H9 (cell line): ENCODE data around the gene PITPNM1. TPM values are rescaled to one million over a fixed set of nuclear protein-coding genes. Genes with fewer than 3 reads are reported as not detected.

Experiments used
- DNase-seq: peaks from one replicate; pipeline ENCODE4 v3.0.0-alpha.2; 2017
- H2AFZ ChIP-seq: one replicate; pipeline ENCODE4 v1.6.1; 2013; ENCODE audit warnings: mild to moderate bottlenecking, low read length, control low read depth, moderate library complexity
- H2AK5ac ChIP-seq: 2 replicates; pipeline ENCODE4 v1.6.1; 2013; ENCODE audit warnings: low read length, control low read depth, mixed read lengths; ENCODE audit not compliant: insufficient read length
- H2BK120ac ChIP-seq: one replicate; pipeline ENCODE4 v1.6.1; 2013; ENCODE audit warnings: low read depth, mild to moderate bottlenecking, low read length, control low read depth, inconsistent platforms; ENCODE audit not compliant: poor library complexity, severe bottlenecking
- H2BK12ac ChIP-seq: 2 replicates; pipeline ENCODE4 v1.6.1; 2013; ENCODE audit warnings: low read length, control low read depth, mixed read lengths, low read depth; ENCODE audit not compliant: insufficient read length
- H2BK15ac ChIP-seq: 2 replicates; pipeline ENCODE4 v1.6.1; 2013; ENCODE audit warnings: low read depth, low read length, control low read depth
- H2BK20ac ChIP-seq: one replicate; pipeline ENCODE4 v1.6.1; 2013; ENCODE audit warnings: low read depth, mild to moderate bottlenecking, low read length, control low read depth, inconsistent platforms; ENCODE audit not compliant: poor library complexity, severe bottlenecking
- H2BK5ac ChIP-seq: 2 replicates; pipeline ENCODE4 v1.6.1; 2013; ENCODE audit warnings: low read length, control low read depth, mixed read lengths; ENCODE audit not compliant: insufficient read length
- H3K14ac ChIP-seq: 2 replicates; pipeline ENCODE4 v1.6.1; 2013; ENCODE audit warnings: low read length, control low read depth; ENCODE audit not compliant: insufficient read depth
- H3K18ac ChIP-seq: 2 replicates; pipeline ENCODE4 v1.6.1; 2013; ENCODE audit warnings: low read depth, mild to moderate bottlenecking, mixed read lengths, low read length, control low read depth; ENCODE audit not compliant: insufficient read length
- H3K23ac ChIP-seq: 2 replicates; pipeline ENCODE4 v1.6.1; 2013; ENCODE audit warnings: low read length, control low read depth, mixed read lengths, low read depth; ENCODE audit not compliant: insufficient read length
- H3K23me2 ChIP-seq: 2 replicates; pipeline ENCODE4 v1.6.1; 2013; ENCODE audit warnings: low read depth, mild to moderate bottlenecking, mixed read lengths, low read length, control low read depth; ENCODE audit not compliant: insufficient read length, poor library complexity, severe bottlenecking
- H3K27ac ChIP-seq: 2 replicates; pipeline ENCODE4 v1.5.1; 2013; ENCODE audit warnings: low read length, control low read depth, mixed read lengths, low read depth; ENCODE audit not compliant: insufficient read length
- H3K27me3 ChIP-seq: 2 replicates; pipeline ENCODE4 v1.6.1; 2013; ENCODE audit warnings: low read length, control low read depth, inconsistent platforms; ENCODE audit not compliant: insufficient read depth
- H3K4ac ChIP-seq: 2 replicates; pipeline ENCODE4 v1.6.1; 2013; ENCODE audit warnings: low read depth, mild to moderate bottlenecking, control low read depth, inconsistent platforms, low read length, moderate library complexity
- H3K4me1 ChIP-seq: 2 replicates; pipeline ENCODE4 v1.6.1; 2013; ENCODE audit warnings: low read length, control low read depth, inconsistent platforms; ENCODE audit not compliant: insufficient read depth
- H3K4me2 ChIP-seq: 2 replicates; pipeline ENCODE4 v1.6.1; 2013; ENCODE audit warnings: low read length, control low read depth, mixed read lengths; ENCODE audit not compliant: insufficient read length, insufficient read depth
- H3K56ac ChIP-seq: 2 replicates; pipeline ENCODE4 v1.6.1; 2013; ENCODE audit warnings: low read depth, mild to moderate bottlenecking, mixed read lengths, low read length, control low read depth; ENCODE audit not compliant: insufficient read length
- H3K79me1 ChIP-seq: 2 replicates; pipeline ENCODE4 v1.6.1; 2013; ENCODE audit warnings: low read depth, mild to moderate bottlenecking, moderate library complexity, low read length, control low read depth, inconsistent platforms; ENCODE audit not compliant: insufficient read depth, poor library complexity, severe bottlenecking
- H3K79me2 ChIP-seq: 2 replicates; pipeline ENCODE4 v1.6.1; 2013; ENCODE audit warnings: low read length, control low read depth, inconsistent platforms; ENCODE audit not compliant: insufficient read depth
- H3K9ac ChIP-seq: 2 replicates; pipeline ENCODE4 v1.6.1; 2013; ENCODE audit warnings: low read length, control low read depth, mixed read lengths; ENCODE audit not compliant: insufficient read length; ENCODE audit errors: extremely low read depth
- H3K9me3 ChIP-seq: one replicate; pipeline ENCODE4 v1.6.1; 2013; ENCODE audit warnings: low read depth, low read length, inconsistent platforms; ENCODE audit not compliant: control insufficient read depth
- H3T11ph ChIP-seq: one replicate; pipeline ENCODE4 v1.6.1; 2013; ENCODE audit warnings: mild to moderate bottlenecking, low read length, control low read depth, inconsistent platforms
- H4K20me1 ChIP-seq: one replicate; pipeline ENCODE4 v1.6.1; 2013; ENCODE audit not compliant: control insufficient read depth, insufficient read length, insufficient read depth
- H4K5ac ChIP-seq: 2 replicates; pipeline ENCODE4 v1.6.1; 2013; ENCODE audit warnings: low read depth, mild to moderate bottlenecking, mixed read lengths, low read length, control low read depth; ENCODE audit not compliant: insufficient read length
- H4K8ac ChIP-seq: replicated peaks from 2 replicates; pipeline ENCODE4 v1.6.1; 2013; ENCODE audit warnings: low read length, control low read depth, mixed read lengths, low read depth; ENCODE audit not compliant: insufficient read length
- H4K91ac ChIP-seq: 2 replicates; pipeline ENCODE4 v1.6.1; 2013; ENCODE audit warnings: low read depth, mild to moderate bottlenecking, moderate library complexity, mixed read lengths, low read length, control low read depth; ENCODE audit not compliant: insufficient read length
- H3K27ac Mint-ChIP-seq, 3 experiments: 2 replicates in 2 of 3; 3 replicates in 1 of 3; pipeline ENCODE4 v1.8.0; 2020 to 2021; ENCODE audit warnings: mixed read lengths in 3 of 3, mild to moderate bottlenecking in 1 of 3, moderate library complexity in 1 of 3
- H3K27me3 Mint-ChIP-seq: 2 replicates; pipeline ENCODE4 v1.8.0; 2021; ENCODE audit warnings: low read depth, mild to moderate bottlenecking, moderate library complexity, mixed read lengths
- H3K36me3 Mint-ChIP-seq, 3 experiments: 2 replicates in 2 of 3; 3 replicates in 1 of 3; pipeline ENCODE4 v1.8.0; 2020 to 2021; ENCODE audit warnings: low read depth in 3 of 3, mixed read lengths in 3 of 3; ENCODE audit not compliant: insufficient read depth in 1 of 3
- H3K4me1 Mint-ChIP-seq, 2 experiments: 2 replicates each; pipeline ENCODE4 v1.8.0; 2020; ENCODE audit warnings: mixed read lengths in 2 of 2
- H3K4me3 Mint-ChIP-seq, 2 experiments: 2 replicates in 1 of 2; 3 replicates in 1 of 2; pipeline ENCODE4 v1.8.0; 2020 to 2021; ENCODE audit warnings: mild to moderate bottlenecking in 2 of 2, mixed read lengths in 2 of 2, moderate library complexity in 1 of 2
- H3K9me3 Mint-ChIP-seq, 2 experiments: 2 replicates in 1 of 2; 3 replicates in 1 of 2; pipeline ENCODE4 v1.8.0; 2020; ENCODE audit warnings: mild to moderate bottlenecking in 2 of 2, mixed read lengths in 2 of 2, moderate library complexity in 1 of 2
- WGBS: extraction: QIAGEN DNeasy Blood & Tissue Kit; methylation state at CpG from one replicate; pipeline ENCODE4 v1.1.7; 2013; ENCODE audit warnings: missing lambda C conversion rate, low lambda C conversion rate, mixed read lengths; ENCODE audit not compliant: insufficient read length; ENCODE audit errors: extremely low coverage; 5-methylcytosine and 5-hydroxymethylcytosine counted together
- total RNA-seq: library from RNA; stranded (reverse); gene quantifications from 2 replicates; pipeline ENCODE4 v1.2.1, GENCODE V29; 2021
- TF ChIP-seq, protein P1 (sequence below): fragments of 200-600 bp; sonication (generic); conservative IDR thresholded peaks from 3 replicates; pipeline ENCODE4 v1.8.0; 2021; ENCODE audit warnings: antibody characterized with exemption, mild to moderate bottlenecking

PITPNM1 gene
- total RNA-seq, 1 experiment from 2014 or later = 43.5 TPM

DNA sequence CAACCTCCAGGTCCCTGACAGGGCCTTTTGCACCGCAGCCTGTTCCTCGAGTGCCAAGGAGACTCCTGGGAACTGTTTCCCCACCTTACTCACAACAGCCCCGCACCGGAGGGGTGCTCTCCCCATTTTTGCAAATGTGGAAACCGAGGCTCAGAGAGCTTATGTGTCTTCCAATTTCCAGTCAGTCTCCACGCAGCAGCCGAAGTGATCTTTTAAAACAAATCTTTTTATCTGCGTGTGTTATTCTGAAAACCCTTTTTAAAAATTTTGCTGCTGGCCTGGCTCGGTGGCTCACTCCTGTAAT lies 35.7 kb downstream of the PITPNM1 start:
- Histone ChIP-seq H3K4ac (no peak overlapping the region), H2AK5ac (no peak overlapping the region), H3K79me2 (no peaks in the 10 kb centered on the region), H2AFZ (no peak overlapping the region), H2BK15ac (no peak overlapping the region), H2BK120ac (no peak overlapping the region), H3K23me2 (peaks cover 10% of the 10 kb centered on the region), H3K56ac (no peak overlapping the region), H3K4me1 (no peaks in the 10 kb centered on the region; the same call in 1 of the 2 replicates), H3K27me3 (peaks cover 3% of the 10 kb centered on the region; the same call in 1 of the 2 replicates), H3K14ac (peak overlapping the region; percentile 78; the same call in 1 of the 2 replicates), H4K5ac (no peak overlapping the region), H3K18ac (peak overlapping the region; percentile 84), H2BK5ac (no peak overlapping the region), H4K91ac (no peak overlapping the region), H3K23ac (no peak overlapping the region), H3K9ac (no peak overlapping the region), H4K20me1 (no peaks in the 10 kb centered on the region), H3K79me1 (no peaks in the 10 kb centered on the region), H3K27ac (no peak overlapping the region), H3T11ph (no peak overlapping the region), H3K4me2 (peak overlapping the region; percentile 49), H4K8ac (no peak overlapping the region), H3K9me3 (no peaks in the 10 kb centered on the region), H2BK12ac (no peak overlapping the region), H2BK20ac (no peak overlapping the region)
- peak overlapping the region; percentile 74 to 87 for H3K4me3 Mint-ChIP-seq
- H3K4me1 Mint-ChIP-seq = peaks cover 16 to 21% of the 10 kb centered on the region in 2 experiments
- no CpG with 5 or more reads among the region's 9 CpGs for whole genome bisulfite sequencing
- H3K27me3 Mint-ChIP-seq = peaks cover 9% of the 10 kb centered on the region
- no peak for DNase-seq
- peak overlapping the region in 1 of 3 experiments; percentile 64; a peak in 1 of 7 replicates for H3K27ac Mint-ChIP-seq
- H3K9me3 Mint-ChIP-seq = no peaks in the 10 kb centered on the region
- TF ChIP-seq, protein P1, sequence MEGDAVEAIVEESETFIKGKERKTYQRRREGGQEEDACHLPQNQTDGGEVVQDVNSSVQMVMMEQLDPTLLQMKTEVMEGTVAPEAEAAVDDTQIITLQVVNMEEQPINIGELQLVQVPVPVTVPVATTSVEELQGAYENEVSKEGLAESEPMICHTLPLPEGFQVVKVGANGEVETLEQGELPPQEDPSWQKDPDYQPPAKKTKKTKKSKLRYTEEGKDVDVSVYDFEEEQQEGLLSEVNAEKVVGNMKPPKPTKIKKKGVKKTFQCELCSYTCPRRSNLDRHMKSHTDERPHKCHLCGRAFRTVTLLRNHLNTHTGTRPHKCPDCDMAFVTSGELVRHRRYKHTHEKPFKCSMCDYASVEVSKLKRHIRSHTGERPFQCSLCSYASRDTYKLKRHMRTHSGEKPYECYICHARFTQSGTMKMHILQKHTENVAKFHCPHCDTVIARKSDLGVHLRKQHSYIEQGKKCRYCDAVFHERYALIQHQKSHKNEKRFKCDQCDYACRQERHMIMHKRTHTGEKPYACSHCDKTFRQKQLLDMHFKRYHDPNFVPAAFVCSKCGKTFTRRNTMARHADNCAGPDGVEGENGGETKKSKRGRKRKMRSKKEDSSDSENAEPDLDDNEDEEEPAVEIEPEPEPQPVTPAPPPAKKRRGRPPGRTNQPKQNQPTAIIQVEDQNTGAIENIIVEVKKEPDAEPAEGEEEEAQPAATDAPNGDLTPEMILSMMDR = no peak
- peaks cover 0 to 4% (median 0%) of the 10 kb centered on the region in 3 experiments; a peak in 2 of 7 replicates for H3K36me3 Mint-ChIP-seq
